NCI-H69 (cell line): ENCODE results near the gene NTRK3.

ENCODE experiments used
- DNase-seq: peaks from one replicate; lab custom pipeline; 2025; lab: John Stamatoyannopoulos, UW

NTRK3 gene

DNA sequence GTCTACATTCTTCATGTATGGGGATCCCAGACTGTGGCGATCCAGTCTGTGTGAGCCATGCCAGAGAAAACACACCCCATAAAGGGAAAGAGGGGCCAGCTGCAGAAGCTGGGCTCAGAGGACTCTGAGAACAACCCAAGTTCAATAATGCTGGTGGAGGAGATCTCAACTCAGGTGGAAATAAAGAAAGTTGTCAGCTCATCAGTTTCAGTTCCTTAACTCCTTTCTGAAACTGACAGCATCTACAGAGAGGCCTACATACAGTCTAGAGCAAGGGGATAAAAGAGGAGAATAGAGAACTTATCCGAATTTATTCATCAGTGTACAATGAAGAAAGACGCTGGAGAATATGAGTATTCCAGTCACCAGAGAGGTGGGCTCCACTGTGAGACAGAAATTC lies 77.0 kb downstream of the NTRK3 start:
- DNase-seq = no peak

DNA sequence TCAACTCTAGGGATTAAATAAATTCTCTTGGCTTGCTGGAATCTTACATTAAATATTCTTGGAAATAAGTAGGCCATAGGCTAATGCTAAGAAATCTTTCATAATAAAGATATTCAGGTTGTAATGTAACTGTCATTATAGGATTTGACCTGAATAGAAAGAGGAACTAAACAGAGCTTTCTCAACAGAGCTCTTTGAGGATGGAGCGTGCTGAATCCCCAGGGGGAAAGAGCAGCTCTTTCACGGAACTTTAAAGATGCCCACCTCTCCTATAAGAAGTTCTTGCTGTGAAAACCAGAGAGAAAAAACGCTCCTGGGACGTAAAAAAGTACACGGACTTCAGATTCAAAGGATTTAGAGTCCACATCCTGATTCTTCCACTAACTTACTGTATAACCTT lies 77.9 kb downstream of the NTRK3 start:
- no peak for DNase-seq

DNA sequence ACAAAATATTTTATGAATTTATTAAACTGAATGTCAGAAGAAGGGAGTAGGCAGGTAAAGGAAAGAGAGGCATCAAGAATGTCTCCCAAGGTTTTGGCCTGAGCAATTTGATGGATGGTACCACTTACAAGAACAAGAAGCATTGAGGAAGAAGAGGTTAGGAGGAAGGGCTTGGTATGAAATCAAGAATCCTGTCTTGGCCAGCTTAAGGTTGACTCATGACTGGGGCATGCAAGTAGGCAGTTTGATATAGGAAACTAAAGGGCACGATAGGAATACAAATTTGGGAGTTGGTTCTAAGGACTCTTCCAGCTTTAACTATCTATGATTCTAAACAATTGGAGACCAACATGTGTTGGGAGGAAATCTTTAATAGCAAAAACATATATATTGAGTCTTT lies 79.1 kb downstream of the NTRK3 start:
- DNase-seq = no peak

DNA sequence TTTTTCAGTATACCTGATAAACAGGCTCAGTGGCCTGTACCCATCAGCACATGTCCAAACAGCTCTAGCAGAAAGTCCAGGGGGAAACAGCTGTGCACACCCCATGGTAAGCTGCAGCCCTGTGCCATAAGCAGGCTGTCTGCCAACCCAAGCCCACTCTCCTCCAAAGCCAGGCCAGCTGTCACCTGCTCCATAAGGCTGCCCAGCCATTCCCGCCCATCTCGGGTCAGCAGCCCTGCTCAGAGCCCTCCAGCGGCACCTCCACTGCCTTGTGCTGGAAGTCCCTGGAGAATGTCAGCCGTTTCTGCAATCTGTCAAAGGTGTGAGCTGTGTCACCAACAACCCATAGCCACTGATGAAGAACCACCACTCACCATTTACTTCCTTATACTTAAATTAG lies 82.0 kb downstream of the NTRK3 start:
- no peak for DNase-seq

DNA sequence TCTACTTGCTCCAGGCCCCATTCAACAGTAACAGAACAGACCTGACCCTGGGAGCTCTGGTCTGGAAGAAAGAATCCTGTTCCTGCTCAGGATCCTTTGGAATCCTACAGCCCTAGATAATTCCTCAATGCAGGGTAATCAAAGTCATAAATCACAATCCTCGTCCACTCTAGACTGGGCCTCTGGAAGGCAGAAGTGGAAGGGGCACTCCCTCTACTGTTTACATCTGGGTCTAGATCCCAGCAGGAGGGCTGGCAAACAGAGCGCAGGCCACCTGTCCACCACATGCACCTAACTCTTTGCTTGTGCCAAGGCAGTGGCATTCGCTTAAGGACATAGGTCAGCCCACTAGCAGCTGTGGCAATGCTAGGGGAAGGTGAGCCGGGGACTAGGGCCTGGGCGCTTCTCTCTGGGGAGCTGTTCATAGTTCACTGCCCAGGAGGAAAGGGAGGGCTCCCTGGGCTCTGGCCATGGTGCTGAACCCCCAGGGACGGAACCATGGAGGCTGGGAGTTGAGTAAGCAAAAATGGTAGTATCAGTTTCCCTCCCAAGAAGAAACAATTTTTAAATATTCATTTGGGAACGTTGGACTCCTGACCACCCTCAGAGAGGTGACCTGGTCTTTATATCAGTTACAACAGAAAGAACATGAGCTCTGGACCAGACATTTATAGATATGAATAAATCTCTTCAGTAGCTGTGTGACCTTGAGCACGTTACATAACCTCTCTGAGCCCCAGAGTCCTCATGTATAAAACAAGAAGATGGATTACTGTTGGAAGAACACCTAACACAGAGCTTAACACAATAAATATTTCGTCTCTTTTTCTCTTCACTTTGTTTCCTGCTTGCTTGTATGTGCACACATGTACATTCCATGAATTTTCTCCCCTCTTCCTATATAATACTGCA lies 90.2 kb downstream of the NTRK3 start:
- no peak for DNase-seq

DNA sequence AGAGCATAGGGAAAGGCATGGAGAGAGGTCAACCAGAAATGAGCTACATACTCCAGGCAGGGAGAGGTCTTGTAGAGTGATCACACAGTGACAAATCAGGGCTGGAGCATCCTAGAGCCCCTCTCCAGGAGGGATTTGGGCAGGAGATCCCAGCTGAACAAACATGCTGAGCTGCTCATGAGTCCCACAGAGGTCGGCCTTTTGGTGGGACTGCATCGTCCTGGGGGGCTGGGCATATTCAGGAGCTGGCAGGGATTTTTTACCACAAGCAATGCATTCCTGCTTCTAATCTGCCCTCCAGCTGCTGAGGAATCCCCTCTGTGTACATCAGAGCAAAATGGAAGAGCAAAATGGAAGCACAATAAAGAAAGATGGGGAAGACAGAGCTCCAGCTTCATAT lies 94.9 kb downstream of the NTRK3 start:
- DNase-seq = no peak

- no peak for DNase-seq
Measured at GRCh38 chr15:88155310-88155709, 101.2 kb downstream of the NTRK3 start.

DNA sequence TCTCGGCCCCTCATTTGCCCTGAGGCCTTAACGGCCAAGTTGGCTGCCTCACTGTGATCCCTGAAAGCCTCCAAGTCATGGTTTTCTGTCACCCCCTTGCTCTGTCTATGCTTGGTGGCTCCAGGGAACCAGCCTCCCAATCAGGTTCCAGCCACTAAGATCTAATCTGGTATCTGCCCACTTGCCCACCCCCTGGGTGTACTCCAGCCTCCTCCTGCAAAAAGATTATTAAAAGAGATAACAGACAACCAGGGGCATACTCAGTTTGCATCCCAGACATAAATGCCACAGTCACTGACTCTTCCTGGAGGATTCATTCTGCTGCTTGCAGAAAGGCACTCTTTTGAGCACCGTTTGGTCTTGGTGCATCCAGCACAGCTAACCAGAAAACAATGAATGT lies 103.9 kb downstream of the NTRK3 start:
- no peak for DNase-seq

DNA sequence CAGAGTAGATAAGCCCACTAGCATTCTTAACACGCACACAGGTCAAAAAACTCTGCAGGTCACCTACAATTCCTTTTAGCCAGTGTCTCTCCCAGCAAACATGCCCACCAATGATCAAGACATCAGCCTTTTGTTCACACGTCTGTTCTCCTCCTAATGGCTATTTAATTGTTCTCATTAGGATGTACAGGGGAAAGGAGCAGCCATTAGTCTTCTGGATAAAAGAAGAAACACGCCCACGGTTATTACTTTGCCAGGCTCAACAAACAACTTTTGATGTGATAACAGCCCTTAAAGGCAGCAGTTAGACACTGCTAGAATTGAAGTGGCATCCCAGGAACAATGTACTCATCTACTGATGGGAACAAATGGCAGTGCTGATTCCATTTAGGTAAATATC lies 108.8 kb downstream of the NTRK3 start:
- DNase-seq = no peak

- no peak for DNase-seq
Measured at GRCh38 chr15:88144921-88145653, 111.5 kb downstream of the NTRK3 start.

- no peak for DNase-seq
Measured at GRCh38 chr15:88142121-88142520, 114.4 kb downstream of the NTRK3 start.

DNA sequence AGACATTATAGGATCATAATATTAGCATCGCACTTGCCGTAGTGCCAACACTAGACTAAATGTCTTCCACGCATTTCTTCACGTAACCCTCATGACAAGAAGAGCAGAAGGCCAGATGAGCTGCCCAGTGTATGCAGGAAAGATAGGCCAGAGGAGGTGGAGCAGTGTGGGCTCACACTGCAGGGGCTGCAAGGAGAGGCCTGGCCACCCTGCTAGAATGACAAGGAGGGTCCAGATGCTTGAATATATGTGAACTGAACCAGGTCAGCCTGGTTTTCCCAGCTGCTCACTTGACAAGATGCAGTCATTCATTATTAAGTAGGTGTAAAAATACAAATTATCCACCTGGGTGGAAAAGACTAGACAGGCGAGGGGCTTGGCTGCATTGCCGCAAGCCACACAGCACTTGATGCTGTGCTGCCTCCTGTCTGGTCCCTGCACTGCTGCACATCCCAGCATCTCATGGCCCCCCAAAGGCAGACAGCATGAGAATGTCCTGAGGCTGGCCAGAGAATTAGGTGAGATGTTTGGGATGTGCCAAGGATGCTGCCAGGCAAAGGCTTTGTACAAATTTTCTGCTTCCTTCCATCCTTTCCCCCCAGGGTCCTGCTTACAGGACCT lies 115.2 kb downstream of the NTRK3 start:
- no peak for DNase-seq

DNA sequence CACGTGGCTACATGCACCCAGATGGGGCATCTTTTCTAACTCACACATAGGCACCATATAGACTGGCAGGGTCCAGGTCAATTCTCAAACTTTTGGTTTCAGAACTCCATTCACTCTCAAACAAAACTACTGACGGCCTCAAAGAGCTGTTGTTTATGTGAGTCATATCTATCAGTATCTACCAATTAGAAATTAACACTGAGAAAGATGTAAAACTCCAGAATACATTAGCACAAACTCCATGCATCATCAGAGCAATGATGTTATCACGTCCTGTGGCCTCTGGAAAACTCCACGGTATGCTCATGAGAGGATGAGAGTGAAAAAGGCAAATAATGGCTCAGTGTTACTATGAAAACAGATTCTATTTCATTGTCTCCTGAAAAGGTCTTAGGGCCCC lies 116.1 kb downstream of the NTRK3 start:
- no peak for DNase-seq

DNA sequence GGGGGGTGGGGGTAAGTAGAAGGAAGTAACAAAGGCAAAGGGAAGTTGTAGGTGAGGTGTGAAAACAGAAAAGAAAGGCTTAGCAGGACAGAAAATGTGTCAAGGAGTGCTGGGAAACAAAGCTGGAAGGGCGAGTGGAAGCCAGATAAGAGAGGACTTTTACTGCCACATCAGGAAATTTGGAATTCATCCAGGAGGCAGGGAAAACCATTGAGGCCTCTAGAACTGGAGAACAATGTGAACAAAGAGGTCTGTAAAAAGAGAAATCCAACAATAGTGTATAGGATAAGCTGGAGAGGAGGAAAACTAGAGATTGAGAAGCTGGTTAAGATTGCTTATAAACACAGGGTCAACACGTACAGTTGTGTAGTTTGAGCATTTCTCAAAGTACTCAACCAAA lies 116.6 kb downstream of the NTRK3 start:
- no peak for DNase-seq

- no peak for DNase-seq
Measured at GRCh38 chr15:88133795-88134194, 122.7 kb downstream of the NTRK3 start.

GRCh38 chr15:88132499-88132898 lies 124.0 kb downstream of the NTRK3 start:
- no peak for DNase-seq

GRCh38 chr15:88131937-88132336 lies 124.6 kb downstream of the NTRK3 start:
- no peak for DNase-seq

DNA sequence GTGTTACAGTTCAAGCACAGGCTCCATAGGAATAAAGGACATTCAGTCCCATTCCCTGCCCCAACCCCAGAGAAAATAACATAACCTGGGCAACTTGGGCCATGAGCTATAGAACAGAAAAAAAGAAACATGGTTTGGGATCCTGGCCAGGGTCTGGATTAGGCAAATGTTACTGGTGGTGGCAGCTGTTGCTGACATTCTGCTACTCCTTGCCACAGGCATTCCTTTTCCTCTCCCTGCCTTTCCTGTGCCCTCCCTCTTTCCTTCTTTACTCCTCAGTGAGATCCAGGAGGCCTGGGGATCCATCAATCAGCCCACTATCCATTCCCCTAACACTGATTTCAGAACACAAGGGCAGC lies 129.1 kb downstream of the NTRK3 start:
- DNase-seq = no peak

DNA sequence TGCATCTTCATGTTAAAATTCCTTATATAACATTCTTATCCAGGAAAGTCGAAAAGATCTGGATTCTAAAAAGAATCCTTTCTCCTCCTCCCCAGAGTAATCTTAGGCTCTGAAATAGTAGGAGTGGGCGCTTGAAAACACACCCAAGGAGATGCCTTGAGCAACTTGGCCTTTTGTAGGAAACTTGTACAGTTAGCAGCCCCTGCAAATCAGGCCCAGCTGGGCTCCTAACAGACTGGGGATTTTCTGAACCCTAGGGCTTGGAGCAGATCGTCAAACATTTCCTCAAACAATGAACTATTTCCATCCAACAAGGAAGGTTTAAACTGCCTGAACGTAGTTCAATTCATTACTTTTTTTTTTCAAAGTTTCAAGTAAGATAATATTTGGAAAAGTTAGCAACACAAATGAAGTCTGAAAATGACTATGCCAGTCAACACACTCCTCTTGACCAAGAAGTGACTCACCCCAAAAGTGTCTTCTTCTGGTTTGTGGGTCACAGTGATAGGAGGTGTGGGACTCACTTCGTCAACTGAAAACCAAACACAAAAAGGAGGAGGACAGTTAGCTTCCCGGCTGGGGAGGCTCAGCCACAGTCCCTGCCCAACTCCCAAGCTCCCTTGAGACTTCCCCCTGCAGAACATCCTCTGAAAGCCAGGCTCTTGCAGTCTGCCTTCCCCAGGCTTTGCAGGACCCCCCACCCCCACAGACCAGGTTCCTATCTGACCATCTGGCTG lies 129.7 kb downstream of the NTRK3 start:
- no peak for DNase-seq

GRCh38 chr15:88125576-88125975 lies 131.0 kb downstream of the NTRK3 start:
- DNase-seq = no peak

GRCh38 chr15:88124199-88124598 lies 132.3 kb downstream of the NTRK3 start:
- DNase-seq = no peak

DNA sequence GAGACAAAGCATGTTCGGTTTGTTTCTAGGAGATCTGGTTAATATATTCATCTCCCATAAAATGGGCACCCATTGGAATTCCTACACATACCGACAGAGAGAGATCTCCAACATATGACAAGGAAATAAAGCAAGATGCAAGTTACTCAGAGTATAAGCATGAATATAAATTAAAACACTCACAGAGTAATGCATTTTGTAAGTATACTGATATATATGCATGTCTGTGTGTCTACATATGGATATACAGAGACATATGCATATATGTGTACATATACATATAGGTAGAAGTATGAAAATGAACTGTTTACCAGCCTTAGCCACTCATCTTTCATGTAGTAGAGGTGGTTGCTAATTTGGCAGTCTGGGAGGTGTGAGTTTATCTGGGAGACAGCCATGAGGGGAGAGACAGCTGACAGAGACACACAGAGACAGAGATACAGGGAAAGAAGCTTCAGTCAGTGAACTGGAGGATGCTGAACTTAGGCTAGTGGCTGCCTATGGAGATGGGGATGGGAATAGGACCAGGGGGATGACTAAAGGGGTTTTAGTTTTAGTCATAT lies 134.5 kb downstream of the NTRK3 start:
- no peak for DNase-seq
